Eye (tissue), 1 donor: ENCODE data around the gene GRB10.

ENCODE experiments used
- DNase-seq: peaks from one replicate; pipeline ENCODE4 v3.0.0-alpha.2; 2015

The GRB10 gene

GRCh38 chr7:50803359-50804337, 21.0 kb upstream of the GRB10 start:
- no peak for DNase-seq

- no peak for DNase-seq
These were observed 19.2 kb upstream of the GRB10 start for GRCh38 chr7:50801907-50802306.

GRCh38 chr7:50799873-50800272, 17.2 kb upstream of the GRB10 start:
- DNase-seq: no peak

GRCh38 chr7:50798126-50798525, 15.4 kb upstream of the GRB10 start:
- DNase-seq: no peak

GRCh38 chr7:50795831-50796230, 13.1 kb upstream of the GRB10 start:
- no peak for DNase-seq

- no peak for DNase-seq
These were observed 12.6 kb upstream of the GRB10 start for GRCh38 chr7:50795253-50795652.

GRCh38 chr7:50793947-50794570, 11.4 kb upstream of the GRB10 start:
- DNase-seq: no peak

GRCh38 chr7:50793120-50793946, 10.6 kb upstream of the GRB10 start:
- DNase-seq: peak; percentile 79

- peak; percentile 73 for DNase-seq
These were observed 9.8 kb upstream of the GRB10 start for GRCh38 chr7:50792342-50793119.

- peak; percentile 65 for DNase-seq
These were observed 9.2 kb upstream of the GRB10 start for GRCh38 chr7:50791938-50792341.

GRCh38 chr7:50791363-50791937, 8.8 kb upstream of the GRB10 start:
- DNase-seq: no peak

GRCh38 chr7:50790381-50790780, 7.7 kb upstream of the GRB10 start:
- no peak for DNase-seq

- DNase-seq: no peak
These were observed 5.7 kb upstream of the GRB10 start for GRCh38 chr7:50788382-50788781.

GRCh38 chr7:50787825-50788224, 5.1 kb upstream of the GRB10 start:
- DNase-seq: no peak

- no peak for DNase-seq
These were observed 2.6 kb upstream of the GRB10 start for GRCh38 chr7:50785346-50785745.

- DNase-seq: no peak
These were observed 1.3 kb upstream of the GRB10 start for GRCh38 chr7:50783801-50784507.

GRCh38 chr7:50783303-50783702, 607 bp upstream of the GRB10 start:
- no peak for DNase-seq

GRCh38 chr7:50781381-50782293, 1.1 kb downstream of the GRB10 start:
- peak; percentile 48 for DNase-seq

GRCh38 chr7:50780436-50780835, 2.3 kb downstream of the GRB10 start:
- no peak for DNase-seq

- DNase-seq: no peak
These were observed 3.3 kb downstream of the GRB10 start for GRCh38 chr7:50779427-50779826.
